GM21526 (cell line): ENCODE measurements around the gene ADARB1.
"Not testable (repeated sequence)": the region's sequence is repeated elsewhere in the genome, so short reads cannot be mapped to it uniquely, and the experiment has no call there.

Experiments
- ATAC-seq: cut with Tn5 transposase; IDR thresholded peaks from one replicate; pipeline ENCODE4 v1.9.1; 2021; ENCODE audit warnings: moderate library complexity; ENCODE audit not compliant: unreplicated experiment, low FRiP score

ADARB1 gene

GRCh38 chr21:45132841-45133573 is 58.6 kb downstream of the ADARB1 start:
- ATAC-seq: no peak

DNA sequence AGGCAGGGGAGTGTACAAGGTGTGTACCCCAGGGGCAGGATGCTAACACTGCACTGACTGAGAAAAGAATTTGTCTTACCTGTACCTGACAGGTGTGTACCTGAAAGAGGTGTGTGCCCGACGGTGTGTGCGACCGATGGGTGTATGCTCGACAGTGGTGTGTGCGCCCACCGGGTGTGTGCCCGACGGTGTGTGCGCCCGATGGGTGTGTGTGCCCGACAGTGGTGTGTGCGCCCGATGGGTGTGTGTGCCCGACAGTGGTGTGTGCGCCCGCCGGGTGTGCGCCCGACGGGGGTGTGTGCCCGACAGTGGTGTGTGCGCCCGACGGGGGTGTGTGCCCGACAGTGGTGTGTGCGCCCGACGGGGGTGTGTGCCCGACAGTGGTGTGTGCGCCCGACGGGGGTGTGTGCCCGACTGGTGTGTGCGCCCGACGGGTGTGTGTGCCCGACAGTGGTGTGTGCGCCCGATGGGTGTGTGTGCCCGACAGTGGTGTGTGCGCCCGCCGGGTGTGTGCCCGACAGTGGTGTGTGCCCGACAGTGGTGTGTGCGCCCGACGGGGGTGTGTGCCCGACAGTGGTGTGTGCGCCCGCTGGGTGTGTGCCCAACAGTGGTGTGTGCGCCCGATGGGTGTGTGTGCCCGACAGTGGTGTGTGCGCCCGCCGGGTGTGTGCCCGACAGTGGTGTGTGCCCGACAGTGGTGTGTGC is 59.3 kb downstream of the ADARB1 start:
- not testable (repeated sequence) for ATAC-seq

DNA sequence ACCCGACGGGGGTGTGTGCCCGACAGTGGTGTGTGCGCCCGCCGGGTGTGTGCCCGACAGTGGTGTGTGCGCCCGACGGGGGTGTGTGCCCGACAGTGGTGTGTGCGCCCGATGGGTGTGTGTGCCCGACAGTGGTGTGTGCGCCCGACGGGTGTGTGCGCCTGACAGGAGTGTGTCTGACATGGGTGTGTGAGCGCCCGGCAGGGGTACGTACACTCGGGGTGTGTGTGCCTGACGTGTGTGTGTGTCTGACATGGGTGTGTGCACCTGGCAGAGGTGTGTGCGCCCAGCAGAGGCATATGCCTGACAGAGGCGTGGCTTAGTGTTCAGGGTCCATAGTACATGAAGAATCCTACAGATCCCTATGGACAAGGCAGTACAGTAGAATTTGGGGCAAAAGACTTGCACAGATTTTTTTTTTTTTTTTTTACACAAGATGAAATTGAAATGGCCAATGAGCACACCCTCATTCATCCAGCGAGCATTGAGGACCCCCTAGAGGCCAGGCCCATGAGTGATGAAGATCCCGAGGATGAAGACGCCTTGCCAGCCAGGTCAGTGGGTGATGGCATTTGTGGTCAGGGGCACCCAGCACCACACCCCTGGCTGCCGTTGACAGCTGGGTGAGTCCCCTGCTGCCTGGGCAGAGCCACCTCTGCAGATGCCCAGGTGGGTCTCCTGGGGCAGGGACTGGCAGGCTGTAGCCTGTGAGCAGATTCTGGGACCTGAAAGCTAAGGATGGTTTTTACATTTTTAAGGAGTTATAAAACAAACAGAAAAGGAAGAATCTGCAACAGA is 60.1 kb downstream of the ADARB1 start:
- no peak for ATAC-seq

- no peak for ATAC-seq
These were observed 60.7 kb downstream of the ADARB1 start for GRCh38 chr21:45135122-45135521.

- no peak for ATAC-seq
These were observed 61.5 kb downstream of the ADARB1 start for GRCh38 chr21:45135868-45136267.

GRCh38 chr21:45136500-45136899 is 62.1 kb downstream of the ADARB1 start:
- ATAC-seq: no peak

DNA sequence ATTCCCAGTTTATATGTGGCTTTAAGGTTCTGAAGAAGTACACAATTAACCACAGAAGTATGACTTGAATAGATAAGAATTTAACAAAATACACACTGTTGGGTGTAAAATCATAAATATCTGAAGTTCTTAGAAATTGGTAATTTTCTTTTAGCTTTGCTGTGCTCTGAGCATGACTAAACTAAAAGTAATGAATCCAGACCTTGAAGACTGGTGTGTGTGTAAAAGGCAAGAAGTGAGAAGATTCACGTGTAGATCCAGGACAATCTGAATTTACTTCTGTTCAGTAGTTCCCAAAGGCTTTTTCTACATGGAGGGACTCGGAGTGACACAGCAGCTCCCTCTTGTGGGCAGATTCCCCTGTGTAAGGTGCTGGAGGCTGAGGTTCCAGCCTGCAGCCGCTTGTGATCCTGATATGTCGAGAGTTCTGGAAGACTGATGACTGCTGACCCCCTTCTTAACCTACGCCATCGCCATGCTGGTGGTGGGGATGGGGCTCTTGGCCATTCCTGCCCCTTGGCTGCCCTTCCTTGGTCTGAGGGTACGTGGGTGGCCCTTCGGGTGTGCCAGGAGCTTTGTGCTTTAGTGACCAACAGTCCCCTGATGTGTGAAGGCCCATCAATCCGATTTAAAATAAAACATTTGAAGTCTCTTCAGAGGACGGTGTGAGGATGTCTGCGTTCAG is 62.7 kb downstream of the ADARB1 start:
- ATAC-seq: no peak

GRCh38 chr21:45137612-45137937 is 63.2 kb downstream of the ADARB1 start:
- no peak for ATAC-seq

GRCh38 chr21:45138199-45139002 is 64.0 kb downstream of the ADARB1 start:
- ATAC-seq: no peak

- ATAC-seq: not testable (repeated sequence)
These were observed 64.6 kb downstream of the ADARB1 start for GRCh38 chr21:45139003-45139360.

GRCh38 chr21:45139473-45139872 is 65.1 kb downstream of the ADARB1 start:
- ATAC-seq: no peak

- ATAC-seq: no peak
These were observed 66.1 kb downstream of the ADARB1 start for GRCh38 chr21:45140346-45140940.

- not testable (repeated sequence) for ATAC-seq
These were observed 66.6 kb downstream of the ADARB1 start for GRCh38 chr21:45140944-45141343.

DNA sequence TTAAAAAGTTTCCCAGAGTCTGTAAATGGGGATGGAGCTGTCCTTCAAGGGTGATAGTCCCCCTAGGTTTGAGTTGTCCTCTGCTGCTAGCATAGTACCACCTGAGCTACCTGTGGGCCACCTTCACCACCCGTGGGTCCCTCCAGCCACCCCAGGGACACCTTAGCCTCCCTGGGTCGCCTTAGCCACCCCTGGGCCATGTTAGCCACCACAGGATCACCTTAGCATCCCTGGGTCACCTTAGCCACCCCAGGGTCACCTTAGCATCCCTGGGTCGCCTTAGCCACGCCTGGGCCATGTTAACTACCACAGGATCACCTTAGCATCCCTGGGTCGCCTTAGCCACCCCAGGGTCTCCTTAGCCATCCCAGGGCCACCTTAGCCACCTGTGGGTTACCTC is 67.1 kb downstream of the ADARB1 start:
- ATAC-seq: no peak

DNA sequence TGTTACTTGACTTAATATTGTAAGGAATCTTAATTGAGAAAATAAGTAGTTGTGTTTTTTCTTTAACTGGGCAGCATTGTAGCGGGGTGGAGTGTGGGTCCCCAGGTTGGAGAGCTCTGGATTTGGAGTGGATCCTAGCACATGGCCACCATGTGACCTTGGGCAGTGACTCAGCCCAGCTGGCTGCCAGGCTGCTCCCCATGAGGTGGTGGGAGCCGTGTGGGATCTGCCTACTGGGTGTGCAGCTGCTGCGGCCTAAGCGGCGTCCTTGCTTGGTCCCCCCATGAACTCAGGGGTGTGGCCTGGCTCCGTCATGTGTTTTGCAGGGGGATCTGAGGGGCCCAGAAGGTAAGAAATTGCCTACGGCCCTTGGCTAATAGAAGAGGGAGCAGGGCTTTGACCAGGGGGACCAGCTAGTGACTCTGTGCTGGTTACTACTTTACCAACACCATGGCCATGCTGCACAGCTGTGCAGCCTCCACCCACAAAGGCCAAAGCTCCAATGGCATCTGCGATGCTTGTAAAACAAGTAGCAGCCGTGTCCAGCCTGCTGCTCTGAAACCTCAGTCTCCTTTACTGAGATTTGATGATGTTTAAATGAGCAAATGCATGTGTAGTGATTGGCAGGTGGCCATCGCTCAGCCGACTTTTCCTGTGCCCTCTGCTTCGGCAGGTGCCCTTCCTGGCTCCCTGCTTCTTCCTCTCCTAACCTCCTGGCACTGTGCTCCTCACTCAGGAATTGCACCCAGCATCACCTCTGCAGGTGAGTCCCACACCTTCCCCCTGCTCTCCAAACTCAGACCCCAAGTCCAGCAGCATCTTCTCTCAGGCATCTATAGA is 68.3 kb downstream of the ADARB1 start:
- ATAC-seq: no peak

DNA sequence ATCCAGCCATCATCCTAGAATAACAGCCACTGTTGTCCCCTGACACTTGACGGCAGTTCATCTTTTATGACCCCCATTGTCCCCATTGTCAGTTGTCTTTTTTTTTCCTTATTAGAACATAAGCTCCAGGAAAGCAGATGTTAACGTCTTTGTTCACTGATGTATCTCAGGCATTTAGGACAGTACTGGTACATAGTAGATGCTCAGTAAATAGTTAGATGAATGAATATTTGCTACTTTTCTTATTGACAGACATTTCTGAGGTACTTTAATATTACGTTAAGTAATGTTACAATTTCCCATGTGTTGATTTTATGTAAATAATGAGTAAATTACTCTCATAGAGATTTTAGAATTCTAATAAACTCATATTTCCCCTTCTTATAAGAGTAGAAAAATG is 69.5 kb downstream of the ADARB1 start:
- ATAC-seq: no peak

DNA sequence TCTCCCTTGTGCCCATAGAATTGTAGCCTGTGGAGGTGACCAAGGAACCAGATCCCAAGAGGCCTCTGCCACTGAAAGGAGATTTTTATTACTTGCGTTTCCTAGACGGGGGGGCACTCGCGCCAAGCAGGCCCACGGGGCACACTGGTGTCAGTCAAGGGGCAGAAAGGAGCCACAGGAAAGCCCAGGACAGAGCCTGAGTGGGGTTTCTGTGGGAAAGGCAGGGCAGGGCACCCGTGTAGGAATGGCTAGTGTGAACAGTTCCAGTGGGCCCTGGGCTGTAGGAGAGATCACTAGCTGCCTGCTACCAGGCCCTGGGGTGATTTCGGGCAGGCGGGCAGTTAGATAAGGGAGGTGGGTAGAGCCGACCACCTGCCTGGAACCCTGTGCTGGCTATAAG is 70.8 kb downstream of the ADARB1 start:
- no peak for ATAC-seq

DNA sequence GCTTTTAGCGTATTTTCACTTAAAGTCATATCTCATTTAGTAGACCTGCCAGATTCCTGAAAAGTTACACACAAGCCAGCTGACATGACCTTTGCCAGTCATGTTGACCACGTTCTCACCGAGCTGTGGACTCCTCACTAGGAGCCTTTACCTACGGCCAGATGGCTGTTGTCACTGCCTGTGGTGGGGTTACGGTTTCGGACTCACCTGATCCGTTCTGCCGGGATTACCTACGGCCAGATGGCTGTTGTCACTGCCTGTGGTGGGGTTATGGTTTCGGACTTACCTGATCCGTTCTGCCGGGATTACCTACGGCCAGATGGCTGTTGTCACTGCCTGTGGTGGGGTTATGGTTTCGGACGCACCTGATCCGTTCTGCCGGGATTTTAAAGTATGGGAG is 71.5 kb downstream of the ADARB1 start:
- ATAC-seq: not testable (repeated sequence)

DNA sequence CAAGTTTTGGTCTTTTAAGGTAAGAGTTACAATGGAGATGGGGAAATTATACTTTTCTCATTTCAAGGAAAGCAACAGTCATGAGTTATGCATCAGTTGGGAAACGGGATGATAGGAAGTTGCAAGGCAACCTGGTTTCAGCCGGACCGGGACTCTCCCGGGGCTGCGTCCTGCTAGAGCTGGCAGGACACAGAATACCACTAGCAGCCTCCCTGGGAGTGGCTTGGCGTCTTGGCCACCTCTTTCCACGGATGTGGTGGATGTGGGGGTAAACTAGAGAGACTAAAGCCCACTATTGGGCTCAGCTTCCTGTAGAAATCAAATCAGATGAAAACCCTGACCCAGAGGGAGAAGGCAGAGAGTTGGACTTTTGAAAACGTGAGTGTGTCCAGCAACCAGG is 71.9 kb downstream of the ADARB1 start:
- ATAC-seq: no peak
